RWPE2 (cell line): Measurements from ENCODE around the gene KDM5A.

Source experiments
- ATAC-seq: fragments of 200-7000 bp; cut with Tn5 transposase; 3 replicates; pipeline ENCODE4 v1.9.1; 2021; ENCODE audit warnings: low read depth
- DNase-seq: peaks from one replicate; pipeline ENCODE4 v3.0.0-alpha.2; 2020; ENCODE audit warnings: low spot score
- H3K27ac ChIP-seq: fragments of 450-650 bp; 2 replicates; pipeline ENCODE4 v1.5.1; 2017; ENCODE audit warnings: mild to moderate bottlenecking; ENCODE audit not compliant: poor library complexity, severe bottlenecking
- H3K27me3 ChIP-seq: fragments of 250-450 bp; sonication (Bioruptor Pico); 2 replicates; pipeline ENCODE4 v1.5.1; 2021; ENCODE audit warnings: mild to moderate bottlenecking, moderate library complexity; ENCODE audit not compliant: insufficient read depth, poor library complexity, severe bottlenecking
- H3K36me3 ChIP-seq: fragments of 250-450 bp; sonication (Bioruptor Pico); 2 replicates; pipeline ENCODE4 v1.5.1; 2020; ENCODE audit warnings: low read depth, mild to moderate bottlenecking, moderate library complexity
- H3K4me1 ChIP-seq: fragments of 250-450 bp; sonication (Bioruptor Pico); 2 replicates; pipeline ENCODE4 v1.5.1; 2021; ENCODE audit warnings: mild to moderate bottlenecking, moderate library complexity; ENCODE audit not compliant: insufficient read depth, poor library complexity, severe bottlenecking
- H3K4me3 ChIP-seq: fragments of 250-450 bp; sonication (Bioruptor Pico); 2 replicates; pipeline ENCODE4 v1.5.1; 2021; ENCODE audit warnings: mild to moderate bottlenecking, moderate library complexity; ENCODE audit not compliant: severe bottlenecking
- H3K9me3 ChIP-seq: fragments of 250-450 bp; sonication (Bioruptor Pico); 2 replicates; pipeline ENCODE4 v1.5.1; 2021; ENCODE audit warnings: mild to moderate bottlenecking, moderate library complexity; ENCODE audit not compliant: severe bottlenecking
- CTCF ChIP-seq: fragments of 450-650 bp; IDR thresholded peaks from one replicate; pipeline ENCODE4 v1.5.1; 2017; ENCODE audit warnings: mild to moderate bottlenecking, moderate library complexity; ENCODE audit not compliant: poor library complexity, severe bottlenecking

KDM5A gene

GRCh38 chr12:288687-289086 is 100.4 kb downstream of the KDM5A start:
- ATAC-seq (no peak), DNase-seq (no peak)
- H3K4me1 ChIP-seq = no peaks in the 10 kb centered on the region
- no peak for TF ChIP-seq CTCF
- peaks cover 76% of the 10 kb centered on the region for H3K36me3 ChIP-seq
- no peak overlapping the region for H3K4me3 ChIP-seq
- no peaks in the 10 kb centered on the region for H3K27me3 ChIP-seq
- no peaks in the 10 kb centered on the region for H3K9me3 ChIP-seq
- H3K27ac ChIP-seq = no peak overlapping the region

GRCh38 chr12:286531-287300 is 102.4 kb downstream of the KDM5A start:
- Histone ChIP-seq H3K27ac (no peak overlapping the region), H3K36me3 (peaks cover 71% of the 10 kb centered on the region), H3K9me3 (no peaks in the 10 kb centered on the region), H3K4me1 (no peaks in the 10 kb centered on the region), H3K4me3 (no peak overlapping the region), H3K27me3 (no peaks in the 10 kb centered on the region)
- DNase-seq (no peak), ATAC-seq (no peak)
- no peak for TF ChIP-seq CTCF

GRCh38 chr12:278046-278445 is 111.1 kb downstream of the KDM5A start:
- no peaks in the 10 kb centered on the region for H3K4me1 ChIP-seq
- H3K27ac ChIP-seq = no peak overlapping the region
- H3K27me3 ChIP-seq = peaks cover 2% of the 10 kb centered on the region
- TF ChIP-seq CTCF = no peak
- ATAC-seq (no peak), DNase-seq (no peak)
- H3K9me3 ChIP-seq = no peaks in the 10 kb centered on the region
- peaks cover 8% of the 10 kb centered on the region for H3K36me3 ChIP-seq
- H3K4me3 ChIP-seq = no peak overlapping the region

GRCh38 chr12:275812-276211 is 113.3 kb downstream of the KDM5A start:
- H3K9me3 ChIP-seq = no peaks in the 10 kb centered on the region
- ATAC-seq (no peak), DNase-seq (no peak)
- peaks cover 2% of the 10 kb centered on the region for H3K27me3 ChIP-seq
- no peak overlapping the region for H3K4me3 ChIP-seq
- no peaks in the 10 kb centered on the region for H3K4me1 ChIP-seq
- H3K27ac ChIP-seq = no peak overlapping the region
- H3K36me3 ChIP-seq = no peaks in the 10 kb centered on the region
- TF ChIP-seq CTCF = no peak

- Histone ChIP-seq H3K4me3 (no peak overlapping the region), H3K4me1 (no peaks in the 10 kb centered on the region), H3K9me3 (no peaks in the 10 kb centered on the region), H3K27ac (no peak overlapping the region), H3K36me3 (no peaks in the 10 kb centered on the region), H3K27me3 (peaks cover 2% of the 10 kb centered on the region)
- ATAC-seq (no peak), DNase-seq (no peak)
- TF ChIP-seq CTCF = no peak
These were observed 115.7 kb downstream of the KDM5A start for GRCh38 chr12:273382-273781.
